ENCODE results near the gene TMEM184A. TPM values are rescaled to one million over a fixed set of nuclear protein-coding genes. Genes with fewer than 3 reads are reported as not detected.

Gene TMEM184A
- under 1 TPM in 1 of 4 donors, not detected in 3; 0.28 TPM for total RNA-seq
- polyA plus RNA-seq: 10 to 100 TPM in 2 of 3 donors, 1 to 10 TPM in 1; 8.4 to 60.3 (median 10.2) TPM

DNA sequence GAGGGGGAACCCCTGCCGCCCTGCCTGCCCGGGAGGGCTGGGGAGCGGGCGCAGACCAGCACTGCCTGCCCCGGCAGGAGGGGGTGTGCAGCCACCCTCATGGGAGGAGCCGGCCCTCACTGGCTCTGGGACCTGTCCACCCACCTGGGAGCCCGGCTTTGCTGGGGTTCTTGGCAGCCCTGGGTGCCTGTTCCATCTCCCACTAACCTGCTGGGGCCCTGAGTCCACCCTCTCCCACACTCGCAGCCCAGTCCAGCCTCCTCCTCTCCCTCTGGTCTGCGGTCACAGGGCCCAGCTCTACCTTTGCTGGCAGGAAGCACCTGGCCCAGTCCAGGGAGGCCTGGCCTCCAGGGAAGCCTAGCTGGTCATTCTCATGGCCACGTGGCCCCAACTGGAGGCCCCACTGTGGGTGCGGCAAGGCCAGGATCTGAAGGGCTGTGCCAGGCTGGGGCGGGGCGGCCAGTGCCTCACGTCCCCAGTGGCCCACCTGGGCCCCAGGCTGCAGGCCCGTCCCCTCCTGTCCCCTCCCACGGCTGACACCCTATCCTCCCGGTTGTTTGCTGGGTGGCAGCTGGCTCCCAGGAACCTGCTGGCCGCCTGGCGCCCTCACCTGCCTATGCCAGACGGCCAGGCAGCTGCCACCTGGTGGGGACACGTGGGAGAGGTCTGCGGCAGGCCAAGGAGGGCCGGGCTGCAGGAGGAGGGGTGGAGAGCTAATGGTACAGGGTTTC, at the start of gene TMEM184A:
Gene TMEM184A (minus strand): TSS at position 393 of the 731 bp plus-strand sequence. CDS start 721 bp downstream, outside the sequence.
- H3K4me1 ChIP-seq: peaks cover 0 to 12% (median 9%) of the 10 kb centered on the region in 4 donors

DNA sequence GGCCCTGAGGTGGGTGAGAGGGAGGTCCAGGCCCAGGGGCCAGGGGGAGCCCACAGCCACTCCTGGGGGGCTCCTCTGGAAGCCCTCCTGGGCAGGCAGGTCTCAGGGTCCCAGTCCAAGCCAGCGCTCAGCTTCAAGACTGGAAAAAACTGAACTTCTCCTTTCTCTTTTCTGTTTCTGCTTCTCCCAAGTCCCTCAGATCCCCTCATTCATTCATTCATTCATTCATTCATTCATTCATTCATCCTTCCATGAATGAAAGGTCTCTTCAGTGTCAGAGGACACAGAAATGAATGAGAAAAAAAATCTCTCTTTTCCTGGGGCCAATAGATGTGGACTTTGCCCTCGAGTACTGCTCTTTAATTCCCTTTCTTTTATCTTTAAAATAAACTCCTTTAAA, 48.4 kb upstream of the TMEM184A start:
- no peak overlapping the region for H3K27ac ChIP-seq
- H3K27me3 ChIP-seq: peaks cover 9 to 63% (median 16%) of the 10 kb centered on the region in 3 donors
- intact Hi-C loops (cut with DNase I): no loop called here
- H3K9me3 ChIP-seq: no peaks in the 10 kb centered on the region
- H3K36me3 ChIP-seq: no peaks in the 10 kb centered on the region
- TF ChIP-seq EP300 (IDR thresholded peaks at IDR 0.05) (no peak), POLR2A (IDR thresholded peaks at IDR 0.05) (no peak), CTCF (IDR thresholded peaks at IDR 0.05) (no peak), POLR2AphosphoS5 (IDR thresholded peaks at IDR 0.05) (no peak)
- no peak overlapping the region for H3K4me3 ChIP-seq
- H3K4me1 ChIP-seq: no peaks in the 10 kb centered on the region
- 56 to 70% methylated on average over 2 of the region's 2 CpGs for WGBS, 2 donors
- no peak for DNase-seq

More for the DNA sequence above, at the start of gene TMEM184A:
- intact Hi-C loops (cut with DNase I): no loop called here
- H3K27me3 ChIP-seq: peaks cover 0 to 10% (median 0%) of the 10 kb centered on the region in 3 donors
- peak in 1 of 2 donors; percentile 27 for TF ChIP-seq POLR2A (IDR thresholded peaks at IDR 0.05)
- no peak for TF ChIP-seq POLR2AphosphoS5 (IDR thresholded peaks at IDR 0.05)
- peak in 1 of 4 experiments; percentile 27 for TF ChIP-seq CTCF (IDR thresholded peaks at IDR 0.05)
- H3K9me3 ChIP-seq: no peaks in the 10 kb centered on the region
- no peak for DNase-seq
- no peaks in the 10 kb centered on the region for H3K36me3 ChIP-seq
- H3K27ac ChIP-seq: no peak within 1 kb of the TSS
- no peak within 1 kb of the TSS for H3K4me3 ChIP-seq
- 11 to 45% methylated on average over 23 of the region's 23 CpGs for WGBS, 2 donors

DNA sequence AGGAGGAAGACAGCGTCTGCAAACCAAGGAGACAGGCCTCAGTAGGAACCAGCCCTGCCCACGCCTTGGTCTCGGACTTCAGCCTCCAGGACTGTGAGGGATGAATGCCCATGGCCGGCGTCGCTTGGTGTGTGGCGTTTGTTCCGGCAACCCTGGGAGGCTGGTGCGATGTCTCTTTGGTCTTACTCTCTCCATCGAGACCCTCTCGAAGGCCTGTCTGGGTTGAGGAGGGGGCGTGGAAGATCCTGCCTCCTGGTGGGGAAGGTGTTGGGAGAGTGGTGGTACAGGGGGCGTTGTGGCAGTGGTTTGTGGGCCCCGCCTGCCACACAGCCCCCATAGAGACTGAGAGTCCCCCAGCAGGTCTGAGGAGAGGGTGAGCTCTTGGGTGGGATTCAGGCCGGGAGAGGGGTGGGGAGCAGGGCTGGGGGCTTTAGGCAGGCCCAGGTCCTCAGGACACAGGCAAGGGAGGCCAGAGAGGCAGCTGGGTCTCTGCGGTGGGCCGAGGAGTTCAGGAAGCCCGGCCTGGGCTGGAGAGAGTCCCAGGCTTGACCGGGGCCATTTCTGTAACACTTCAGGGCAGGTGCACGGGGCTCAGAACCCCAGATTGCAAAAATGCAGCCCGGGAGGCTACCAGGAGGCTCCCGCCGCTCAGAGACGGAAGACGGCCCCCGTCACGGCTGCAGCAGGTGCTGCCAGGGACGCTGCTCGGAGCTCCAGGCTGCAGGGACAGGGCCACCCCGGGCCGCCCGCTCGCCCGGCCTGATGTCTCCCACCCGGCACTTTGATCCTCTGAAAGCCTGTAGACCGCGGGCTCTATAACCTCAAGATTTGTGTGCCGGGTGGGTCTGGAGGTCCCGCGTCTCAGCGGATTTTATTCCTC, 47.6 kb upstream of the TMEM184A start:
- no peak overlapping the region for H3K27ac ChIP-seq
- no peak overlapping the region for H3K4me3 ChIP-seq
- H3K36me3 ChIP-seq: no peaks in the 10 kb centered on the region
- H3K27me3 ChIP-seq: peaks cover 9 to 61% (median 16%) of the 10 kb centered on the region in 3 donors
- intact Hi-C loops (cut with DNase I): no loop called here
- DNase-seq: no peak
- H3K9me3 ChIP-seq: no peaks in the 10 kb centered on the region
- 72 to 82% methylated on average over 41 of the region's 41 CpGs for WGBS, 2 donors
- TF ChIP-seq EP300 (IDR thresholded peaks at IDR 0.05) (no peak), CTCF (IDR thresholded peaks at IDR 0.05) (no peak), POLR2AphosphoS5 (IDR thresholded peaks at IDR 0.05) (no peak), POLR2A (IDR thresholded peaks at IDR 0.05) (no peak)
- H3K4me1 ChIP-seq: no peaks in the 10 kb centered on the region

GRCh38 chr7:1602386-1602785, 46.4 kb upstream of the TMEM184A start:
- TF ChIP-seq POLR2AphosphoS5 (IDR thresholded peaks at IDR 0.05): no peak
- TF ChIP-seq POLR2A (IDR thresholded peaks at IDR 0.05): no peak
- TF ChIP-seq EP300 (IDR thresholded peaks at IDR 0.05): no peak
- TF ChIP-seq CTCF (IDR thresholded peaks at IDR 0.05): no peak
- H3K4me1 ChIP-seq: no peaks in the 10 kb centered on the region
- 88 to 95% methylated on average over 15 of the region's 15 CpGs for WGBS, 2 donors
- H3K27me3 ChIP-seq: peaks cover 4 to 54% (median 13%) of the 10 kb centered on the region in 3 donors
- DNase-seq: no peak
- H3K4me3 ChIP-seq: no peak overlapping the region
- intact Hi-C loops (cut with DNase I): no loop called here
- no peaks in the 10 kb centered on the region for H3K9me3 ChIP-seq
- H3K27ac ChIP-seq: no peak overlapping the region
- H3K36me3 ChIP-seq: no peaks in the 10 kb centered on the region

Data from sigmoid colon (tissue), 7 donors.